ENCODE data around the gene HEATR1.
A peak's percentile ranks its signal among the peaks of the same experiment; 100 is the strongest.
"Not testable (repeated sequence)": the region's sequence is repeated elsewhere in the genome, so short reads cannot be mapped to it uniquely, and the experiment has no call there.

Gene HEATR1

GRCh38 chr1:236580404-236580803 is 23.9 kb downstream of the HEATR1 start:
- not testable (repeated sequence) for DNase-seq

GRCh38 chr1:236578661-236579060 is 25.7 kb downstream of the HEATR1 start:
- DNase-seq: no peak

- not testable (repeated sequence) for DNase-seq
Observed at GRCh38 chr1:236577041-236577440, 27.3 kb downstream of the HEATR1 start.

GRCh38 chr1:236576004-236576403 is 28.3 kb downstream of the HEATR1 start:
- no peak for DNase-seq

- DNase-seq: no peak
Observed at GRCh38 chr1:236575523-236575922, 28.8 kb downstream of the HEATR1 start.

GRCh38 chr1:236568285-236568894 is 35.9 kb downstream of the HEATR1 start:
- no peak for DNase-seq

GRCh38 chr1:236565530-236565929 is 38.8 kb downstream of the HEATR1 start:
- no peak for DNase-seq

GRCh38 chr1:236561976-236562375 is 42.3 kb downstream of the HEATR1 start:
- no peak for DNase-seq

- DNase-seq: no peak
Observed at GRCh38 chr1:236560213-236560771, 44.0 kb downstream of the HEATR1 start.

- no peak for DNase-seq
Observed at GRCh38 chr1:236558846-236559245, 45.5 kb downstream of the HEATR1 start.

- DNase-seq: no peak
Observed at GRCh38 chr1:236558081-236558480, 46.2 kb downstream of the HEATR1 start.

- DNase-seq: no peak
Observed at GRCh38 chr1:236556606-236557005, 47.7 kb downstream of the HEATR1 start.

GRCh38 chr1:236553370-236553769 is 50.9 kb downstream of the HEATR1 start:
- no peak for DNase-seq

GRCh38 chr1:236552901-236553300 is 51.4 kb downstream of the HEATR1 start:
- DNase-seq: no peak

GRCh38 chr1:236552096-236552495 is 52.2 kb downstream of the HEATR1 start:
- DNase-seq: no peak

- no peak for DNase-seq
Observed at GRCh38 chr1:236550961-236551851, 53.1 kb downstream of the HEATR1 start.

- DNase-seq: no peak
Observed at GRCh38 chr1:236548452-236548851, 55.9 kb downstream of the HEATR1 start.

GRCh38 chr1:236545621-236546169 is 58.6 kb downstream of the HEATR1 start:
- DNase-seq: peak in 1 of 2 donors; percentile 17

- DNase-seq: no peak
Observed at GRCh38 chr1:236543065-236543669, 61.1 kb downstream of the HEATR1 start.

- DNase-seq: no peak
Observed at GRCh38 chr1:236541710-236542109, 62.6 kb downstream of the HEATR1 start.

GRCh38 chr1:236540813-236541465 is 63.4 kb downstream of the HEATR1 start:
- no peak for DNase-seq

GRCh38 chr1:236536540-236536939 is 67.8 kb downstream of the HEATR1 start:
- DNase-seq: no peak

All from CD4-positive, alpha-beta T cell treated with Interleukin-4 for 1 hour (primary cell).